Lung (tissue), 12 donors: ENCODE results near the gene NCK1. TPM values are rescaled to one million over a fixed set of nuclear protein-coding genes. Genes with fewer than 3 reads are reported as not detected.

ENCODE experiments used
- ATAC-seq: fragments of 200-7000 bp; cut with Tn5 transposase; one replicate; pipeline ENCODE4 v1.9.1; 2020; ENCODE audit warnings: moderate number of reproducible peaks; ENCODE audit not compliant: insufficient read depth, low FRiP score
- DNase-seq, 3 donors: peaks; one replicate each; pipeline ENCODE4 v3.0.0-alpha.2; 2013 to 2017
- H3K27ac ChIP-seq, 2 donors: one replicate each; pipeline ENCODE4 v1.5.1; 2013; ENCODE audit warnings: mild to moderate bottlenecking in 2 of 2, moderate library complexity in 2 of 2, control low read depth in 1 of 2, inconsistent platforms in 1 of 2, low read depth in 1 of 2, low read length in 1 of 2
- H3K27me3 ChIP-seq, 3 donors: one replicate each; pipeline ENCODE4 v1.5.1; 2013; ENCODE audit warnings: low read length in 2 of 3; ENCODE audit not compliant: control insufficient read depth in 3 of 3, insufficient read depth in 3 of 3
- H3K36me3 ChIP-seq, 4 donors: one replicate each; pipeline ENCODE4 v1.5.1; 2013; ENCODE audit warnings: low read length in 4 of 4, mild to moderate bottlenecking in 1 of 4, moderate library complexity in 1 of 4; ENCODE audit not compliant: control insufficient read depth in 4 of 4, insufficient read depth in 4 of 4
- H3K4me1 ChIP-seq, 5 donors: one replicate each; pipeline ENCODE4 v1.5.1; 2013; ENCODE audit warnings: low read length in 5 of 5, mild to moderate bottlenecking in 2 of 5, moderate library complexity in 1 of 5; ENCODE audit not compliant: control insufficient read depth in 5 of 5, insufficient read depth in 5 of 5
- H3K4me3 ChIP-seq: one replicate; pipeline ENCODE4 v1.5.1; 2013; ENCODE audit warnings: mild to moderate bottlenecking, control low read depth, moderate library complexity
- H3K9ac ChIP-seq, 2 donors: one replicate each; pipeline ENCODE4 v1.5.1; 2013; ENCODE audit warnings: low read length in 2 of 2, control low read depth in 1 of 2; ENCODE audit not compliant: insufficient read depth in 1 of 2
- H3K9me3 ChIP-seq, 4 donors: one replicate each; pipeline ENCODE4 v1.5.1; 2013; ENCODE audit warnings: low read length in 3 of 4, mild to moderate bottlenecking in 1 of 4, moderate library complexity in 1 of 4; ENCODE audit not compliant: control insufficient read depth in 4 of 4, insufficient read depth in 3 of 4
- WGBS, 2 donors: extraction: QIAGEN DNeasy Blood & Tissue Kit; methylation state at CpG; one replicate each; pipeline ENCODE4 v1.1.7; 2013; 5-methylcytosine and 5-hydroxymethylcytosine counted together
- polyA plus RNA-seq, 2 donors: library from polyadenylated mRNA; stranded (reverse); fragments of 200-250 nt; gene quantifications; one replicate each; pipeline ENCODE4 v1.2.1, GENCODE V29; 2013
- total RNA-seq, 2 donors: library from RNA; depleted of rRNA in 1 of 2; stranded (reverse); fragments of >200 nt in 1 of 2; gene quantifications; one replicate each; pipeline ENCODE4 v1.2.1, GENCODE V29; 2014 to 2021
- TF ChIP-seq, protein P1 (sequence below): IDR thresholded peaks from 2 replicates; pipeline ENCODE4 v1.5.1; 2012; ENCODE audit warnings: mild to moderate bottlenecking; ENCODE audit errors: control extremely low read depth, extremely low read depth
- donor health status: control.
- donor health status: control.
- donor health status: Bipolar disorder and iron deficiency.
- donor health status: healthy.
- donor health status: DM: yes; HTN: yes; CAD: no.

Gene NCK1
- total and polyA plus RNA-seq, 4 donors, result 11.3 to 68.0 (median 30.2) TPM

DNA sequence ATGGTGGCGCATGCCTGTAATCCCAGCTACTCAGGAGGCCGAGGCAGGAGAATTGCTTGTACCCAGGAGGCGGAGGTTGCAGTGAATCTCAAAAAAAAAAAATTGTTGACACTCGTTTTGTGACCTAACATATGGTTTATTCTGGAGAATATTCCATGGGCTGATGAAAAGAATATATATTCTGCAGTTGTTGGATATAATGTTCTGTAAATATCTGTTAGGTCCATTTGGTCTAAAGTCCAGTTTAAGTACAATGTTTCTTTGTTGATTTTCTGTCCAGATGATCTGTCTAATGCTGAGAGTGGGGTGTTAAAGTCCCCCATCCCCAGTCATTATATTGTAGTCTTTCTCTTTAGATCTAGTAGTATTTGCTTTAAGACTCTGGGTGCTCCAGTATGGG is 111.3 kb downstream of the NCK1 start:
- no peaks in the 10 kb centered on the region for H3K36me3 ChIP-seq
- no peaks in the 10 kb centered on the region for H3K9me3 ChIP-seq
- H3K27ac ChIP-seq, result no peak overlapping the region
- DNase-seq (no peak), ATAC-seq (no peak)
- H3K4me3 ChIP-seq, result no peak overlapping the region
- TF ChIP-seq, protein P1, sequence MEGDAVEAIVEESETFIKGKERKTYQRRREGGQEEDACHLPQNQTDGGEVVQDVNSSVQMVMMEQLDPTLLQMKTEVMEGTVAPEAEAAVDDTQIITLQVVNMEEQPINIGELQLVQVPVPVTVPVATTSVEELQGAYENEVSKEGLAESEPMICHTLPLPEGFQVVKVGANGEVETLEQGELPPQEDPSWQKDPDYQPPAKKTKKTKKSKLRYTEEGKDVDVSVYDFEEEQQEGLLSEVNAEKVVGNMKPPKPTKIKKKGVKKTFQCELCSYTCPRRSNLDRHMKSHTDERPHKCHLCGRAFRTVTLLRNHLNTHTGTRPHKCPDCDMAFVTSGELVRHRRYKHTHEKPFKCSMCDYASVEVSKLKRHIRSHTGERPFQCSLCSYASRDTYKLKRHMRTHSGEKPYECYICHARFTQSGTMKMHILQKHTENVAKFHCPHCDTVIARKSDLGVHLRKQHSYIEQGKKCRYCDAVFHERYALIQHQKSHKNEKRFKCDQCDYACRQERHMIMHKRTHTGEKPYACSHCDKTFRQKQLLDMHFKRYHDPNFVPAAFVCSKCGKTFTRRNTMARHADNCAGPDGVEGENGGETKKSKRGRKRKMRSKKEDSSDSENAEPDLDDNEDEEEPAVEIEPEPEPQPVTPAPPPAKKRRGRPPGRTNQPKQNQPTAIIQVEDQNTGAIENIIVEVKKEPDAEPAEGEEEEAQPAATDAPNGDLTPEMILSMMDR, result no peak
- H3K27me3 ChIP-seq, result no peaks in the 10 kb centered on the region
- H3K9ac ChIP-seq, result no peak overlapping the region
- no peaks in the 10 kb centered on the region for H3K4me1 ChIP-seq
- 93 to 97% methylated on average over 4 of the region's 4 CpGs for WGBS, 2 donors

DNA sequence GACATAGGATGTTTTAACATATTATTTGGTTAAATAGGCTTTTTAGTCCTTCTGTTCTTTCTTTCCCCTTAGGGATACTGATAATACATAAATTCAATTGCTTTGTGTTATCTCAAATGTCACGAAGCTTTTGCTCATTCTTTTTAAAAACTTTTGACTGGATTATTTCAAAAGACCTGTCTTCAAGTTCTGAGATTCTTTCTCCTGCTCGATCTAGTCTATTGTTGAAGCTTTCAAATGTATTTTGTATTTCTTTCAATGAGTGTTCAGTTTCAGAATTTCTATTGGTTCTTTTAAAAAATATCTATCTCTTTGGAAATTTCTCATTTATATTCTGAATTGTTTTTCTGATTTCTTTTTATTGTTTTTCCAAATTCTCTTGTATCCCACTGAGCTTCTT is 112.7 kb downstream of the NCK1 start:
- no peak overlapping the region for H3K9ac ChIP-seq
- H3K4me1 ChIP-seq, result no peaks in the 10 kb centered on the region
- H3K27ac ChIP-seq, result no peak overlapping the region
- TF ChIP-seq, protein P1, result no peak
- H3K36me3 ChIP-seq, result no peaks in the 10 kb centered on the region
- H3K9me3 ChIP-seq, result no peaks in the 10 kb centered on the region
- H3K27me3 ChIP-seq, result no peaks in the 10 kb centered on the region
- DNase-seq, result no peak
- no peak overlapping the region for H3K4me3 ChIP-seq
- ATAC-seq, result no peak
- WGBS, 2 donors, result 72 to 80% methylated on average over 2 of the region's 2 CpGs

DNA sequence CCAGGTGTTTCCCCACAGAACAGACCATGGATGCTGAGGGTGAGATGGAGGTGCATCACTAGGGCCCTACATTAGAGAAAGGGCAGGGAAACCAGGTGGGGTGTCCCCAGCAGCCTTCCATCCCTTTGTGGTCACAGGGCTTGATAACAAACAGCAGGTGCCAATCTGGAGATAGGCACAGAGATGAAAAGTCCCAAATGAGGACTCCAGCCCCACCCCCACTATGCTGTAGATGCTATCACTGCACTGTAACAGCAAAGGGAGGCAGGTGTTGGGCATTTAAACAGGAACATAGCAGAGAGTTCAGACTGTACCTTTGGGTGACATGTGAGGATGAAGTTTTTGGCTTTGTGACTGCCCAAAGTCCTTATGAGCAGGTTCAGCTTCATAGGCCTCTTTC is 117.2 kb downstream of the NCK1 start:
- H3K27me3 ChIP-seq, result no peaks in the 10 kb centered on the region
- no peaks in the 10 kb centered on the region for H3K9me3 ChIP-seq
- no peak overlapping the region for H3K27ac ChIP-seq
- TF ChIP-seq, protein P1, result no peak
- H3K36me3 ChIP-seq, result no peaks in the 10 kb centered on the region
- no peak overlapping the region for H3K9ac ChIP-seq
- ATAC-seq, result no peak
- DNase-seq, result no peak
- peaks cover 0 to 3% (median 0%) of the 10 kb centered on the region in 5 donors for H3K4me1 ChIP-seq
- no peak overlapping the region for H3K4me3 ChIP-seq

DNA sequence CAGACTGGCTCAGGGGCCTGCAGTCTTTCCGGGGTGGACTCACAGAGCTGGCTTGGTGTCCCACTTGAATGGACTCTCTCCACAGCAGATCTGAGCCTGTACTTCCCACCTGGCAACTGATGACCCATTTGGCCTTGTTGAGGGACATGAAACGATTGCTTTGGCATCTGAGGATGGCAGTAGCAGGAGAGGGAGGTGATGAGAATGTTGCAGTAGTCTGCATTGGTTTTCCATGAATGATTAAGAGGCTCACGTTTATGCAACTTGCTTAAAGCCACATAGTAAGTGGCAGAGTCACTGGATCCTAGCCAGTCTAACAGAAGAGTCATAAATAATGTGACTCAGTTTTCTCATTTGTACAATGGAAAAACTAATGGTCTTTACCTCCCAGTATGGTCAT is 117.7 kb downstream of the NCK1 start:
- Histone ChIP-seq H3K4me3 (no peak overlapping the region), H3K4me1 (peaks cover 0 to 3% (median 0%) of the 10 kb centered on the region in 5 donors), H3K27ac (no peak overlapping the region), H3K9ac (no peak overlapping the region), H3K9me3 (no peaks in the 10 kb centered on the region), H3K27me3 (no peaks in the 10 kb centered on the region), H3K36me3 (no peaks in the 10 kb centered on the region)
- DNase-seq (no peak), ATAC-seq (no peak)
- TF ChIP-seq, protein P1, result no peak
- WGBS, 2 donors, result 76 to 88% methylated on average over 3 of the region's 3 CpGs
